Measurements from ENCODE around the gene KCNQ1. TPM values are rescaled to one million over a fixed set of nuclear protein-coding genes. Genes with fewer than 3 reads are reported as not detected.

KCNQ1 gene
- total RNA-seq, 3 donors from 2014 or later (not counting 1 experiment from before 2014, with no cell fraction given): 1.9 to 7.8 (median 3.3) TPM

- WGBS (ENCODE audit: insufficient coverage): 91% methylated on average over 10 of the region's 10 CpGs
- Mint-ChIP-seq H3K4me1 (no peaks in the 10 kb centered on the region), H3K27me3 (ENCODE audit: low read depth in 2 of 2) (peaks cover 10 to 11% of the 10 kb centered on the region in 2 donors), H3K4me3 (no peak overlapping the region), H3K36me3 (no peaks in the 10 kb centered on the region), H3K27ac (no peak overlapping the region), H3K9me3 (no peaks in the 10 kb centered on the region)
- ATAC-seq (no peak), DNase-seq (peak in 1 of 2 donors; percentile 8)
- Histone ChIP-seq H3K27me3 (ENCODE audit: control insufficient read depth, insufficient read depth, low read length) (no peaks in the 10 kb centered on the region), H3K4me1 (ENCODE audit: control insufficient read depth, insufficient read depth, low read length) (no peaks in the 10 kb centered on the region), H3K9me3 (ENCODE audit: control insufficient read depth, insufficient read depth, low read length) (no peaks in the 10 kb centered on the region), H3K27ac (ENCODE audit: low read length) (no peak overlapping the region), H3K36me3 (ENCODE audit: control insufficient read depth, insufficient read depth, low read length) (no peaks in the 10 kb centered on the region), H3K4me3 (ENCODE audit: low read length) (no peak overlapping the region)
- intact Hi-C loops (cut with micrococcal nuclease): no loop called here
- TF ChIP-seq CTCF (IDR thresholded peaks at IDR 0.05): no peak
These were observed 317.2 kb downstream of the KCNQ1 start for GRCh38 chr11:2762031-2762380.

GRCh38 chr11:2762451-2762850 lies 317.6 kb downstream of the KCNQ1 start:
- no peak overlapping the region for H3K27ac ChIP-seq (ENCODE audit: low read length)
- no peaks in the 10 kb centered on the region for H3K27me3 ChIP-seq (ENCODE audit: control insufficient read depth, insufficient read depth, low read length)
- Mint-ChIP-seq H3K4me1 (no peaks in the 10 kb centered on the region), H3K4me3 (no peak overlapping the region), H3K27ac (no peak overlapping the region), H3K36me3 (no peaks in the 10 kb centered on the region), H3K9me3 (no peaks in the 10 kb centered on the region), H3K27me3 (ENCODE audit: low read depth in 2 of 2) (peaks cover 14 to 15% of the 10 kb centered on the region in 2 donors)
- 95% methylated on average over 17 of the region's 17 CpGs for WGBS (ENCODE audit: insufficient coverage)
- no peaks in the 10 kb centered on the region for H3K36me3 ChIP-seq (ENCODE audit: control insufficient read depth, insufficient read depth, low read length)
- TF ChIP-seq CTCF (IDR thresholded peaks at IDR 0.05): no peak
- ATAC-seq (no peak), DNase-seq (no peak)
- H3K9me3 ChIP-seq (ENCODE audit: control insufficient read depth, insufficient read depth, low read length): no peaks in the 10 kb centered on the region
- no peak overlapping the region for H3K4me3 ChIP-seq (ENCODE audit: low read length)
- intact Hi-C loops (cut with micrococcal nuclease): no loop called here
- H3K4me1 ChIP-seq (ENCODE audit: control insufficient read depth, insufficient read depth, low read length): no peaks in the 10 kb centered on the region

GRCh38 chr11:2763984-2764383 lies 319.2 kb downstream of the KCNQ1 start:
- no peak overlapping the region for H3K27ac ChIP-seq (ENCODE audit: low read length)
- no peak for DNase-seq
- H3K27me3 ChIP-seq (ENCODE audit: control insufficient read depth, insufficient read depth, low read length): no peaks in the 10 kb centered on the region
- Mint-ChIP-seq H3K36me3 (no peaks in the 10 kb centered on the region), H3K27ac (no peak overlapping the region), H3K9me3 (no peaks in the 10 kb centered on the region), H3K4me1 (no peaks in the 10 kb centered on the region), H3K27me3 (ENCODE audit: low read depth in 2 of 2) (peaks cover 17 to 21% of the 10 kb centered on the region in 2 donors), H3K4me3 (no peak overlapping the region)
- intact Hi-C loops (cut with micrococcal nuclease): no loop called here
- no peak for ATAC-seq
- H3K9me3 ChIP-seq (ENCODE audit: control insufficient read depth, insufficient read depth, low read length): no peaks in the 10 kb centered on the region
- 75% methylated on average over 4 of the region's 4 CpGs for WGBS (ENCODE audit: insufficient coverage)
- no peaks in the 10 kb centered on the region for H3K4me1 ChIP-seq (ENCODE audit: control insufficient read depth, insufficient read depth, low read length)
- H3K4me3 ChIP-seq (ENCODE audit: low read length): no peak overlapping the region
- no peak for TF ChIP-seq CTCF (IDR thresholded peaks at IDR 0.05)
- H3K36me3 ChIP-seq (ENCODE audit: control insufficient read depth, insufficient read depth, low read length): no peaks in the 10 kb centered on the region

GRCh38 chr11:2765491-2765890 lies 320.7 kb downstream of the KCNQ1 start:
- intact Hi-C loops (cut with micrococcal nuclease): no loop called here
- WGBS (ENCODE audit: insufficient coverage): no CpG with 5 or more reads among the region's 3 CpGs
- no peak for DNase-seq
- Histone ChIP-seq H3K27me3 (ENCODE audit: control insufficient read depth, insufficient read depth, low read length) (no peaks in the 10 kb centered on the region), H3K27ac (ENCODE audit: low read length) (no peak overlapping the region), H3K9me3 (ENCODE audit: control insufficient read depth, insufficient read depth, low read length) (no peaks in the 10 kb centered on the region), H3K4me1 (ENCODE audit: control insufficient read depth, insufficient read depth, low read length) (no peaks in the 10 kb centered on the region), H3K4me3 (ENCODE audit: low read length) (no peak overlapping the region), H3K36me3 (ENCODE audit: control insufficient read depth, insufficient read depth, low read length) (no peaks in the 10 kb centered on the region)
- Mint-ChIP-seq H3K27me3 (ENCODE audit: low read depth in 2 of 2) (peaks cover 17 to 21% of the 10 kb centered on the region in 2 donors), H3K36me3 (no peaks in the 10 kb centered on the region), H3K4me1 (no peaks in the 10 kb centered on the region), H3K9me3 (no peaks in the 10 kb centered on the region), H3K4me3 (no peak overlapping the region), H3K27ac (no peak overlapping the region)
- no peak for ATAC-seq
- no peak for TF ChIP-seq CTCF (IDR thresholded peaks at IDR 0.05)
